ENCODE data around the gene PPIC.
"Not testable (repeated sequence)": the region's sequence is repeated elsewhere in the genome, so short reads cannot be mapped to it uniquely, and the experiment has no call there.

The PPIC gene

GRCh38 chr5:123007182-123007581 is 29.3 kb downstream of the PPIC start:
- DNase-seq = no peak

DNA sequence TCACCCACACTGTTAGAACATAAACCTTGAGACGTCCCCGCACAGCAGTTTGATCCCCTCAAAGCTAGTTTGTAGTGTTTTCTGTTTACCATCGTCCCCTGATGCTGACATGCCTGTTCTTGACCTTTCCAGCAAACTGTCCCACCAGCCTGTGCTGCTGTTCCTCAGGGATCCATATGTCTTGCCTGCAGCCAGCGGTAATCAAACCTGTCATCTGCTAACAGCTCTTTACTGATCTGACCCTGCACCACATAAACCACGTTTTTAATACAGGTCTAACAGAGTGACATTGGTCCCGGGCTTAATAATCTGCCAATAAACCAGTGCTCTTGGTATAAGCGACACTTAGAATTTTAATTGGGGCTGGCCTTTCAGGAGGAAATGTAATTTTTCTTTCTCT is 34.7 kb downstream of the PPIC start:
- no peak for DNase-seq

DNA sequence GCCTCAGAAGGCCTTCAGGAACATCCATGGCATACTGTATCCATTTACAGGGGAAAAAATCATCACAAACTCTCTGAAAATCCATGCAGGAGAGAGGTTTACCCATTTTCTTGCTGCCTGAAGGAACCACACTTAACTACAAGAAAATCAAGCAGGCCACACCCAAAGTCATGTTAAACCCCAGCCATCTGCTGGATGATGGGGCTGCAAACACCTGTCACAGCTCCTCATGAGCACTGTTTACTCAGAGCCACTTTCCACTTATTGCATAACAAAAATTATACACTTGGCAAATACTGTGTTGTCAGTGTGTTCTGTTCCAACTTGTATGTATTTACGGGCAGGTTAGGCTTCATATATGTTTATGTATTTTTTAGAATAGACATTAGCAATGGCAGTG is 35.8 kb downstream of the PPIC start:
- no peak for DNase-seq

DNA sequence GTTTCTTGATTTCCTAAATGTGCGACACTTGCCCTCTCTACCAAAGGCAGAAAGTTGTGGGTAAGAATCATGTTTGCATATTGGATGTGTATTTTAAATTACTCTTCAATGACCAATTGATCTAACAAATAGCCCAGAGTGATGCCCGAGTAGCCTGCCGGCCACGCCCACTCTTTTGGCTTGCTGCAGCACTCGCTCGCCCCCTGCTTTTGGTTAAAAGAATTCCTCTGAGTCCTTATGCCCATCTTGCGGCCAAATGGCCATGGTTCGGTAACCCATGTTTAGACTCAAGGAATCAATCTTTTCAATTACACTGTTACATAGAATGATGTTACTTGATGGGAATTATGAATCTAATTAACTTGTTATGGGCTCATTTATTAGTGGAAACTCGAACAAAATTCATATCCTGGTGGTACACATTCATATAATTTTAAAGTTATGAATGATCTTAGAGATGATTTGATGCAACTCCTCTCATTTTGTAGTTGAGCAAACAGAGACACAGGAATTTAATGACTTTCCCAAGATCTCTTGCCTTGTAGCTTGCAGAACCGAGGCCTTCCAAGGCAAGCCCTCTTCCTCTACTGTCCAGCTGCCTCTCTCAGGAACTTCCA is 36.5 kb downstream of the PPIC start:
- DNase-seq = no peak

- no peak for DNase-seq
These were observed 39.2 kb downstream of the PPIC start for GRCh38 chr5:122997294-122997693.

DNA sequence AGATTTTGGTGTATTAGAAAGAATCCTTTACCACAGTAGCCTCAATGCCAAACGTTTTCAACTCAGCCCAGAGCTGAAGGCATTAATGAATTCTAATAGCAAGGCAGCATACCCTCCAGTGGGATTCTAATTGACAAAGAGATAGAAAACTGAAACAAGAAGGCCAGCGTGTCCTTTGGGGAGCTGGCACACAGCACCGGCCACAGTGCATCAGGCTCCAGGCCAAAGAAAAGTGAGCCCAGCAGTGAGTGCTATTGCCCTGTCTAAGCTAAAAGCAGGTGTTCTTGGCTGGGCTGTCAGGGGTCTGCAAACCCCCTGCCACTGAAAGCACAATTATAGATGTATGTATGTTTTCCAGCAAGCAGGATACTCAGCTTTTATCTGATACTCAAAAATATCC is 40.4 kb downstream of the PPIC start:
- DNase-seq = no peak

GRCh38 chr5:122985954-122986721 is 50.4 kb downstream of the PPIC start:
- no peak for DNase-seq

DNA sequence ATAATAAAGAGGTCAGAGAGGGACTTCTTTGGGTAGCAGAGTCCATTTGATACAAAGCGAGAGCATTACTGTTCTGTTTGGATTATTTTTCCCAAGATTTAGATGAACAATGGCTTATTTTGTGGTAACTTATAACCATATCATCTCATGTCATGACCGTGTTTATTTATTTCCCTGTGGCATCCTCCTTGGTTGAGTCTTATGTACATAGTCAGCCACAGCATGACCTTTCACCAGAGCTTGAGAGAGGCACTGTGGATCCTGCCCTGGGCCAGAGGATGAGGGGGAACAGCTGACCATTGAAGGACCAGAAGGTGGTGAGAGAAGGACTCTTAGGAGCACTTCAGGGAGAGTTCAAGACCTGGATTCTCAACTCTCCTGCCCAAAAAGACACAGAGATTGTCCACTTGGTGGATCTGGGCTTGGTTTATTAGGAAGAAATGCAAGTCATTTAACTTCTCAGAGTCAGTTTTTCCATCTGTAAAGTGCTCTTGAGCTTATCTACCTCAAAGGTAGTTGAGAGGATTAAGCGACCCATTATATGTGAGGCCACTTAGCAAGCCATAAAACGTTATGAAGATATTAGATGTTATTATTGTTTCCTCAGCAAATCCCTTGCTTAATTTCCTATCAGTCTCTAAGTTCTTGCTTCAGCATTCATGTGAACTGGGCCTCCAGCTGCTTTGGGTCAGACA is 51.4 kb downstream of the PPIC start:
- DNase-seq = no peak

DNA sequence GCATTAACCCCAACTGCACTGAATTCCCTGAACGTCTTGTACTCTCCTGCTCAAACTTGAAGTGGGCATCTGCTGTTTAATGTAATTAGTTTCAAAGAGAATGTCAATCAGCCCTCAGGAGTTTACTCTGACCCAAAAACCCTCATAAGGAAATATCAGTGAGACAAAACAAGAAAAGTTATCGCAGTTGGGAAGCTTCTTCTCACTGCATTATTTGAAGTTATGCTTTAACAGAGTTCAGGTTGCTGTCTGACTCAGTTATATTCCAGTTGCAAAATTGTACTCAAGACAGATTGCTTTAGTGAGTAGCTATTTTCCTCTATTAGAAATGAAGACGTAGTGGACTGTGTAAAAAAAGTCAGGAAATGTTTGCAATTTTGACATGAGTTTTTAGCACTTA is 52.1 kb downstream of the PPIC start:
- DNase-seq = no peak

DNA sequence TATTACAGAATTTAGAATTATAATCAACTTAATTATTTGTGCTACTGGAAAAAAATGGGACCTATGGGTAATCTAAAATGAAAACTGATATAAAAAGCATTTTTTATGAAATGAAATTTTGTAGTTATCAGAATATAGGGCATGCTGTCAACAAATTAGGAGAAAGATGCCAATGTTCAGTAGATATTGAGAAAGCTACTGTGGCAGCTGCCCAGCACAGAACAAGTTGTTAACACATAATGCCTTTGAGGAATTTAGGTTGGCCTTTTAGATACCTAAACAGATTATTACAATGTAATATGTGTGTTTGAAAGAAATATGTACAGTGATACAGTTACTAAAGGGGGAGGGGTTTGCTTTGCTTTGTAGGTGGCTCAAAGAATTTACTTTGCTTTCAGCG is 54.1 kb downstream of the PPIC start:
- DNase-seq = no peak

GRCh38 chr5:122981846-122982245 is 54.7 kb downstream of the PPIC start:
- no peak for DNase-seq

DNA sequence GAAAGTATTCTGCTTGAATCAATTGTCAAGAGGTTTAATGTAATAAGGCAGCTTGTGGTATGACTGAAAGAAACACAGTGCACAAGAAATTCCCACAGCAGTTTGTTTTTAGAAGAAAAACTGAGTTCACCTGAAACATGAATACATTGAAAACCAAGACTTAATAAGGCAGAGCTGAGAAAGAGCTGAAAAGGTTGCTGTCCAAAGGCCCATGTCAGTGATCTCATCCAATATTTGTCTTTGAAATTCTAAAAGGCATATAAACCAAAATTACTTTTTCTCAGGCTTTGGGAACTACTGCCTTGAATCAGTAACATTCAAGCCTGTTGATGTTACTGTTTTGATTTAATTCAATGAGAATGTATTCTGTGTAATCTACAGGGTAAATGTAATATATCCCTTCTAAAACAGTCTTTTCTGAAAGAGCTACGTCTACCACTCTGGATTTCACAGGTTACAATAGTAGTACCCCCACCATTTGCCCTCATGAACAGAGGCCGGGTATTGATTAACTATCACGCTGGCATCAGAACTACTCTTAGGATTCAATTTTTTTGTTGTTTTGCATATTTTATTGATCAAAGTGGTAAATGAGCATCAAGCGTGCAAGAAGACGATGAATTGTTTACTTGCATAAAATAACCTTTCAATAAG is 57.8 kb downstream of the PPIC start:
- DNase-seq = no peak

- no peak for DNase-seq
These were observed 58.5 kb downstream of the PPIC start for GRCh38 chr5:122978068-122978467.

GRCh38 chr5:122977319-122977718 is 59.2 kb downstream of the PPIC start:
- DNase-seq = no peak

GRCh38 chr5:122974251-122974650 is 62.3 kb downstream of the PPIC start:
- DNase-seq = not testable (repeated sequence)

GRCh38 chr5:122973759-122974158 is 62.8 kb downstream of the PPIC start:
- DNase-seq = not testable (repeated sequence)
